Measurements from ENCODE around the gene TMEM140.
"Not testable (repeated sequence)": the region's sequence is repeated elsewhere in the genome, so short reads cannot be mapped to it uniquely, and the experiment has no call there.

The TMEM140 gene

DNA sequence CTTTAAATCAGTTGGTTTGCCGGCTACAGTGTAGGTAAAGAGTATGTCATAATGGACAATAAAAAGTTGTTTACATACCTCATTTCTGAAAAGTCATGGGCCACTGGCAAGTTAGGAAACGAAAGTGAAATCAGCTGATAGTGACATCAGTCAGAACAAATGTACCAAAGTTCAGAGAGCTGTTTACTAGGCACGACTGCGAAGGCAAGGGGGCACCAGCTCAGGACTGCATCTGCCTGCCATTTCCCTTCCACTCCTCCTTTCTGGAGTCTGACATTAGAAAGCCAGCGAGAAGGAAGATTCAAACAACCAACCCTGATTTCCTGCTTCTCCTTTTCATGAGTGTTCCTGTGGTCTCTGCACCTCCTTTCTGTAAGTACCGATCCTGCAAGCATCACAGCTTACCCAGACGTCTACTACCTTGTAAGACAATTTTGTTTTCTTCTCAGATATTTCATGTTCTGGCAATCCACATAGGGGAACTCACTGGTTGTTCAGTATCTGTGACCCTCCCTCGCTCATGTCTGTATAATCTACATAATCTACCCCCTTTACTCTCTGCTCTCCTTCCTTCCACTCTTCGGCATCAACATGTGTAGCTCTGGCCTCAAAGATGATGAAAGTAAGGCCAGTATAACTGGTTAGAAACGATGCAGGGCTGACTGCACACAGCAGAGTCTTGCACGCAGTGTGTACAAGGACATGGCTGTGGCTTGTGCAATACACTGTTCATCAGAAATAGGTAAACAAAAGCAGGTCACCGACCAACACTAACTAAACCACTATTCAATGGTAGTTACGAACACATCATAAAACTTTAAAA, at the start of gene TMEM140:
TSS of gene TMEM140 (plus strand) at position 174 of the 823 bp plus-strand sequence. CDS start 16,370 bp downstream, outside the sequence.
- no peak for DNase-seq

DNA sequence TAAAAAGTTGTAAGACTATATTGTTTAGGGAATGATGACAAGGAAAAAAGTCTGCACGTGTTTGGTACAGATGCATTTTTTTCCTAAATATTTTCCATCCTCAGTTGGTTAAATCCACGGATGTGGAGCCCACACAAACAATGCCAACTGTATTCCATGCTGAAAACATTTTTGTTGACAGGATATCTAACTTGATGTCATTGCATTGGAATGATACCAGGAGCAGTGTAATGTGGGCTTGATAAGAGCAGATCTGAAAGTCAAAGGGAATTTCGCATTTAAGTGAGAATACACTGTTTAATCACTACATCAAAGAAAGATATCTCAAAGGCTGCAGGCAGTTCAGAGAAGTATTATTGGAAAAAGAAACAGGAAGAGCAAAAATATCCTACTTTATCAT, 49.5 kb upstream of the TMEM140 start:
- DNase-seq: no peak

DNA sequence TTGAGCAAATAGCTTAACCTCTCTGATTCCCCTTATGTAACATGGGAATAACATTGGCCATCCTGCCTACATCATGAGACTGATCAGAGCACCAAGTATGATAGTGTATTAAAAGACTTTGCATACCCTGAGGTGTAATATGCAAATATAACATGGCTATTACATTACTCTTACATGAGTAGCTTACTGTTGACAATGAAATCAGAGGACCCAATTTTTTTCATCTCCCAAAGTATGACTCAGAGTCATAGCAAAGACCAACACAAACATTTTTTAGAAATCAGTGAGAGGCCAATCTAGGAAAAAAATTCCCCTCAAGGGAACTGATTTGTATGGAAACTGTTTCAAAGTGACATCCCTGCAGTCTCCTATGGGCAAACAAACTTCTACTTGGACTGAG, 47.0 kb upstream of the TMEM140 start:
- DNase-seq: no peak

DNA sequence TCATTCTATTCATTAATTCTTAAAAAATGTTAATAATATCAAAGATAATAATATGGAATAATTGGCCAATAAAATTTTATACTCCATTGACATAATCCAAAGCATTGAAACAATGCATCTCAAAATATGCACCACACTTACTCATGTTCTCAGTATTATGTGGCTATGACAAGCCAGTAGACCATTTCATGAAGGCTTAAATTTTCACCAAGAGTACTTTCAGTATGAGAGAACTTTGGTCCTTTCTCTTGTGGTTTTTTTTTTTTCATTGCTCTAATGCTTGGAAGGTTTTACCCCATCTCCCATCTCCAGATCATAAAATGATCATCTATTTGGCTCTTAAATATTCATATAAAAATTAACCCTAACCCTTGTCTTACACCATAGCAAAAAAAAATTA, 45.5 kb upstream of the TMEM140 start:
- DNase-seq: no peak

DNA sequence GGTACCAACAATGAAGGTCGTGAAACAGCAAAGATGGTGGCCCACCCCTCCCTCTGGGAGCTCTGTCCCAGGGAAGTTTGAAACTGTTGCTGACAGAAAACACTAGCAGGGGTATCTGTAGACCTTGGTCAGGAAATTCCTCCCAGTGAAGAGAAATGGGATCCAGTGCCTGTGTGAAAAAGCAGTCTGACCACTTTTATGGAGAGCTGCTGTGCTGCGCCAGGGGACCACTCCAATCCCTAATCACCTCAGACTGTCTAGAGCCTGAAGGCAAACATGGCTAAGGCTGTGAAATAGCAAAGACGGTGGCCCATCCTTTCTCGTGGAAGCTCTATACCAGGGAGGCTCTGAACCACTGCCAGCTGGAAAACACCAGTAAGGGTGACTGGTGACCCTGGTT, 38.3 kb upstream of the TMEM140 start:
- no peak for DNase-seq

DNA sequence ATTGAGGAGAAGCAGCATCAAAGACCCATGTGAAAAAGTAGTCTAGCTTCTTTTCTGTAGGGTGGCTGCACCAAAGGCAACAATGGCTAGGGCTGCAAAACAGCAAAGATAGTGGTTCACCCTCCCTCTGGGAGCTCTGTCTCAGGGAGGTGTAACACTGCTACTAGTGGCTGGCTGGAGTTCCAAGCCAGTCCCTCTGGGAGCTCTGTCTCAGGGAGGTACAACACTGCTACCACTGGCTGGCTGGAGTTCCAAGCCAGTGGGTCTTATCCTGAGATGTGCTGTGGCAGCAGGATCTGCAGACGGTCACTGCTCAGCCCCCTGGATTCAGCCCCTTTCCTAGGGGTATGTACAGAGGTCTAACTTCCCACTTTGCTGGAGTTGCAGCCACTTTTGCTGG, 37.9 kb upstream of the TMEM140 start:
- DNase-seq: no peak

DNA sequence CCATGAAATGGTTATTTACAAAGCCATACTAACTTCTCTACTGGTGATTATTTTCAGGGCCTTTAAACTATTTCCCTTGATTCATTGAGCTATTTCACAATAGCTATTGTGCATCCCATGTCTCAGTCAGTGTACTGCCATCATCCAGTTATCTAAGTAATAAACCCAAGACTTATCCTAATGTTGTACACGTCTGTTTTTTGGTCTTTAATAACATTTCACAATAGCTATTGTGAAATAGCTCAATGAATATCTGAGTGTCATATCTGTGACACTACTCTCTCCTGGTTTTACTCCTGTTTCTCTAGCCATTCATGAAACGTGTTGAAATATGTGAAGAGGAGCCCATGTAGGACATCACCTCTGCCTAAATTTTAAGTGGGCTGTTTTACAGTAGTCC, 36.5 kb upstream of the TMEM140 start:
- DNase-seq: no peak

DNA sequence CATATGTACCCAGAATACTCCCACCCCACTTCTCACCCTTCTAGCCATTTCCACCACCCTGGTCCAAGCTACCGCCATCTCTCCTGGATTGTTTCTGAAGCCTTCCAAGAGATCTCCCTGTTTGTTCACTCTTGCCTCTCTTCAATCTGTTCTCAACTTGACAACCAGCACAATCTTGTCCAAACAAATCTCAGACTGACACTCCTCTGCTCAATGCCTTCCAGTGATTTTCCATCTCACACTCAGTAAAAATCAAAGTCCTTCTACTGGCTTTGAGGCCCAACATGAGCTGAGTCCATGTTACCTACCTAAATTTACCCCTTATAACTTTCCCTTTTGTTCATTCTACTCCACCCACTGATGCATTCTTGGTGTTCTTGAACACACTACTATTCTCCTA, 33.2 kb upstream of the TMEM140 start:
- DNase-seq: no peak

DNA sequence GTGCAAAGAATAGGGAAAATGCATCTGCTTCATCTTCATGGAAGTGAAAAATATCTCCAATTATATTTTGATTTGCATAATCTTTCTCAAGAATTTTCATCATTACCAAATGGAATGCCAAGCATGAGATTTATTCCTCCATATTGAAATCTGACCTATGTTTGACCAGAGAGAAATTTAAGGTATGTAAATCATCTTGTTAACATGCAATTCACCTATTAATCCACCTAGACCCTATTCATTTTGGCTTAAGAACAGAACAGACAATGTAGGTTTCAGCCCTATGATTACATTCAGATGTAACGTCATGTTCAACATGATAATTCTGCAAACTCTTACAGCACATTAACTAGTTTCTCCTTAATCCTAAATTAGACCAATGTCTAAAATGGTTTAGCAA, 30.8 kb upstream of the TMEM140 start:
- no peak for DNase-seq

DNA sequence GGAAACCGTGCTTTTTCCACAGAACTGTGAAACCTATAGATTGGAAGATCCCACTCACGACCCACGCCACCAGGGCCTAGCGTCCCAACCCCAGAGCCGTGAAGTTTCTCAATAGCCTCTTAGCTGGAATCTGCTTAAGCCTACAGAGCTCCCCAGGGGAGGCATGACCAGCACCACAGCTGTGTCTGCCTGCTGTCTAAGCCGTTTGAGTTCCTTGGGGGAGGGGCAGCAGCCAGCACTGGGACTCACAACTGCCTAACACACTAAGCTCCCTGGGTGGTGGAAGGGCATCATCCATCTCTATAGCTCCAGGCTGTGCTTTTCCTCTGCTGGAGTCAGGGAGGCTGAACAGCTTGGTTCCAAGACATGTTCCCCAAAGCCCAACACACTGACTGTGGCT, 26.0 kb upstream of the TMEM140 start:
- DNase-seq: no peak

DNA sequence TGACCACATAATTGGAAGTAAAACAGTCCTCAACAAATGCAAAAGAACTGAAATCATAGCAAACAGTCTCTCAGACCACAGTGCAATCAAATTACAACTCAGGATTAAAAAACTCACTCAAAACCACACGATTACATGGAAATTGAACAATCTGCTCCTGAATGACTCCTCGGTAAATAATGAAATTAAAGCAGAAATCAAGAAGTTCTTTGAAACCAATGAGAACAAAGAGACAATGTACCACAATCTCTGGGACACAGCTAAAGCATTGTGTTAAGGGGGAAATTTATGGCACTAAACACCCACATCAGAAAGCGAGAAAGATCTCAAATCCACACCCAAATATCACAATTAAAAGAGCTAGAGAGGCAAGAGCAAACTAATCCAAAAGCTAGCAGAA, 23.2 kb upstream of the TMEM140 start:
- not testable (repeated sequence) for DNase-seq

DNA sequence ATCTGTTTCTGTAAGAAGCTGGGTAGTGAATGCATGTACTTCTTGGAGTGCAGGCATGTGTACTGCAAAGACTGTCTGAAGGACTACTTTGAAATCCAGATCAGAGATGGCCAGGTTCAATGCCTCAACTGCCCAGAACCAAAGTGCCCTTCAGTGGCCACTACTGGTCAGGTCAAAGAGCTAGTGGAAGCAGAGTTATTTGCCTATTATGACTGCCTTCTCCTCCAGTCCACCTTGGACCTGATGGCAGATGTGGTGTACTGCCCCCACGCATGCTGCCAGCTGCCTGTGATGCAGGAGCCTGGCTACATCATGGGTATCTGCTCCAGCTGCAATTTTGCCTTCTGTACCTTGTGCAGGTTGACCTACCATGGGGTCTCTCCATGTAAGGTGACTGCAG, 18.9 kb upstream of the TMEM140 start:
- no peak for DNase-seq

DNA sequence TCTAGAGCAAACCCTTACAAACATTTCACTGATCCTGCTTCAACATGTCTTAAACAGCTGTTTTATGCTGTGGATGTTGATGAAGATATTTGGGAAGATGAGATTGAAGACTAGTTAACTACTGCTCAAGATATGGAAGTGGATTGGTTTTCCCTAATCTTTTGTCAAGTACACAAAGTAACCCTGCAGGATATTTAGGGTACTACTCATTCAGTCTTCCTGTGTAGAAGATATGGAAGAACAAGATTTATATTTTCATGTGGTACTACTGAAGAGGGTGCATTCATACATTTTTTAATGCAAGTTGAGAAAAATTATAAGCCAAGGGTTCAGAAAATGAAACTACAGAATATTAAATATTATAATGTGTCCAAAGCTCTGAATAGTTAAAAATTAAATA, 18.3 kb upstream of the TMEM140 start:
- no peak for DNase-seq

DNA sequence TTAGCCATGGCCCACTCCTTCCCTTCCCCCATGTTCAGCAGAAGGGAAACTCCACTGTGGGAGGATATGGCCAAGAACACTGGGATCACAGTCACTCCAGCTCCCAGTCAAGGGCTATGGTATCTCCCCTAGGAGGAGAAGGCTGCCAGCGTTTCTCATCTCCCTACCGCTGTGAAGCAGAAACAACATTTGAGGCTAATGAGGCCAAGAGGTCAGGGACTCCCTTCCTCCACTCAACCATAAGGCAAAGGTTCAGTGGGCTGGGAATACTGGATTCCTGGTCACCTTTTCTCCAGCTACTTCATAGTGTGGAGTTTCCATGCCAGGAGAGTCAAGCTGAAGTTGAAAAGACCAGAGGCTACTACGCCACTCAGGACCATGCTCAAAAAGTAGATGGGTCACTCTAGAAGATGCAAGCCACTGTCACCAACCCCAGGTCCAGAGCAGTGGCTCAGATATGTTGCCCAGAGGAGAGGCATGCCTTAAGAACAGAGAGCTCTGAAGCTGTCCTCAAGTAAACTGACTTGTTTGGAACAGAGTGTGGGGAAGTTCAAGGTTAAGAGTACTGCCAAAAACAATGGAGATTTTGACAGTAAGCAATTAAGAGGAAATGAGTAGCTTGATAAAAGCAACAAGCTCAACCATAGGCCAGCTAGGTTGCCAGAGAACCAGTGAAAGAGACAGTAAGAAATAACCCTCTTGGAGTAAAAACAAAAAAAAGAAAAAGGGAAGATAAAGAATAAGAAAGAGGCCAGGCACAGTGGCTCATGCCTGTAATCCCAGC, 3.8 kb upstream of the TMEM140 start:
- no peak for DNase-seq

DNA sequence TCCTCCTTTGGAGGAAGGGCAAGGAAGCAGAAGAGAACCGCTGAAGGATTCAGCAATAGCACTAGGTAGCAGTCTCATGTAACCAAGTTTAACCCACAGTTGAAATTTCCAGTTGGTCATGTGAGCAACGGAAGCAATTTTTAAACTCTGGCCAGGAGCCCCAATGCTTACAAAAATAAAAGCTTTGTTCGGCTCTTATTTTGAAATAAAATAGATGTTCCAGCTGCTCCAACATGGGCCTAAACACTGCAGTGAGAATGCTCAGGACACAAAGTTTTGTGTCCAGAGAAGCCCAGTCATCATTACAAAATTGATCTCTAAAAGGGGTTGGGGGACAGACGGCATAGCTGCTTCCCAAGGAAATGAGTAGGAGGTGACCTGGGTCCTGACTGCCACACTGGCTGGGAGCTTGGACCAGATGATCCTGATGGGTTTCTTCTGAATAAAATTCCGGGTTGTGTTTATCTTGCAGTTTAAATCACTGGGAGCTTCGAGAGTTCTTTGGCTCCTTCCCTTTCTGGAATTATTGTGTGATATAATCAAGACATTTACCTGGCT, 452 bp upstream of the TMEM140 start:
- no peak for DNase-seq

DNA sequence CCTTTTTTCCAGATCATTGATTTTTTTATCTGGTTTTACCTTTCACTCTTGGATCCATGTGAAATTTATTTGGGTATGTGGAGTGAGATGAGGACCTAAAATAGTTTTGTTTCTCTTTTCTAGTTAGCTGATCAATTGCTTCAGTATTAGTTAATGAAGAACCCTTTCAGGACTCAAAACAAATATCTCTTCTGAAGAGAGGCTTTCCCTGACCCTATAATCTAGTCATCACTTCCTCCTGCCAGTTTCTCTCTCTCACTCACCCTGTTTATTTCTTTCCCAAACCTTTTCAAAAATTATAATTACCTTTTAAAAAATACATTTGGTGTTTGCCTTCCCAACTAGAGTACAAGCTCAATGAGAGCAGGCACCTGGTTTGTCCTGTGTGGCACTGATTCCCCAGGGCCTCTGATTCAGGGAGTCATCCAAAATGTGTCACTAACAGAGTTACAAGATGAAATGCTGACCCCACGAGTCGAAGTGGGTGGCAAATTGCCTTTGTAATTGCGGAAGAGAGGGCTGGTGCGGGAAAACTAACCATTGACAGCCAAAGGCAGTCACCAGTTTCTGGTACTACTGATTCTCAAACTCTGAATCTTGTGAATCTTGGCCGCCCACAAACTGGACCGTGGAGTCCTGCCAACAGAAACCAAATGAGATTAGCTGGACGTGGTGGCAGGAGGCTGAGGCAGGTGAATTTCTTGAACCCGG, 2.4 kb downstream of the TMEM140 start:
- no peak for DNase-seq

DNA sequence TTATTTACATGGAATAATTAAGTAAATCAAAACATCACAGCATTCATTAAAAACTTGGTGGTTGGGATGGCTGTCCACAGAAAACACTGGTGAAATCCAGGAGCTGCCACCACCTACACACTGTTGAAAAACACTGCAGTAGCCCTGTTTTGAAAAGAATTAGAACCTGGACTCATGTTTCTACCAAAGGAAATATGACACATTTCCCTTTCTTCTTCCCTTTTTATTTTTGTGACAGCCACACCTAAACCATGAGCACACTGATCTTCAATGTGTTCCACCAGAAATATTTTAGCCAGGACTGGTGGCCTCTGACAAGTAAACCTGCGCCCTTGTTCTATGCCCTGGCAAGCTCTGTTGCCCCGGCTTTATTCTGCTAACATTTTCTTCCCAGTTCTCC, 3.3 kb downstream of the TMEM140 start:
- no peak for DNase-seq

DNA sequence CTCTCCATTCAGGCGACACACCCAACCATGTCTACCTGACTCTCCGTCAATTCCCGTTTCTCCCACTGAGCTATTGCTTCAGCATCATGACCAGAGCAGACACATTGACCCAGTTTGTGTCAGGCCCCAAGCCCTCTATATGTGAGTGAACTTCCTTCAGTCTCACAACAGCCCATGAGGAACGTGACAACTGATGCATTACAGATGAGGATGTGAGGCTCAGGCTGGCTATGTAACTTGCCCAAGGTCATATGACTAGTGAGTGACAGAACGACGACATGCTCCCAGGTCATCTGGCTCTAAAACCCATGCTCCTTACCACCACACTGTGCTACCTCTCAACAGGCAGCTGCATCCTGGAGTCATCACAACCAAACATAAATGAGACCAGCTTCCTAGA, 3.7 kb downstream of the TMEM140 start:
- no peak for DNase-seq

DNA sequence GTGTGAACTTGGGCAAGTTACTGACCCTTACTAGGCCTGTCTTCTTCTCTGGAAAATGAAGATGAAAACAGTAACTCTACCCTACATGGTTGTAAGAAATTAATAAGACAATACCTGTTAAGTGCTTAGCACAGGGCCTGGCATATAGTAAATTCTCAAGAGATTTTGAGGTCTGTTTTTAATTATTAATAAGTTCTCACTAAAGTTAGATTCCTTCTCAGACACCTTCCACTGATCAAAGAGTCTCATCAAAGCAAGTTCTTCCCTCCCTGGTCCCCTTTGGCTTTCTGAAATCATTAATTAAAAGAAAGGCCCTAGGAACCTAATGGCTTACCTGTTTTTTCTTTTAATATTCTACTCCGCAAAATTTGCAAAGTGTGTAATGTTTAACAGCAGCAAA, 4.6 kb downstream of the TMEM140 start:
- DNase-seq: no peak

DNA sequence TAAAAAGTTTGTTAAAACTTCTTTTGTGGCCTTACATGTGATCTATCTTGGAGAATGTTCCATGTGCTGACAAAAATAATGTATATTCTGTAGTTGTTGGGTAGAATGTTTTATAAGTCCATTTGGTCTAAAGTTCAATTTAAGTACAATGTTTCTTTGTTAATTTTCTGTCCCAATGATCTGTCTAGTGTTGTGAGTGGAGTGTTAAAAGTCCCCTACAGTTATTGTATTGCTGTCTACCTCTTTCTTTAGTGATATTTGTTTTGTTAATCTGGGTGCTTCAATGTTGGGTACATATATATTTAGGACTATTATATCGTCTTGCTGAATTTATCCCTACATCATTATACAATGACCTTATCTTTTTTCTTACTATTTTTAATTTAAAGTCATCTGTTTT, 6.9 kb downstream of the TMEM140 start:
- no peak for DNase-seq

DNA sequence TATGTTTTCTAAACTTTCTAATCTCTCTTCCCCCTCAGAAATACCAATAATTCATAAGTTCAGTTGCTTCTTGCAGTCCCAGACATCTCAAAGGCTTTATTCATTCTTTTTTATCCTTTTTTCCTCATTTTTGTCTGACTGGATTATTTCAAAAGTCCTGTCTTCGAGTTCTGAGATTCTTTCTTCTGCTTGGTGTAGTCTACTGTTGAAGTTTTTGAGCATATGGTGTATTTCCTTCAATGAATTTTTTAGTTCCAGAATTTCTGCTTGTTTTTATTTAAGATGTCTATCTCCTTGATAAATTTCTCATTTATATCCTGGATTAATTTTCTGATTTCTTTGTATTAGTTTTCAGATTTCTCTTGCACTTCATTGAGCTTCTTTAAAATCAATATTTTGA, 8.4 kb downstream of the TMEM140 start:
- no peak for DNase-seq

DNA sequence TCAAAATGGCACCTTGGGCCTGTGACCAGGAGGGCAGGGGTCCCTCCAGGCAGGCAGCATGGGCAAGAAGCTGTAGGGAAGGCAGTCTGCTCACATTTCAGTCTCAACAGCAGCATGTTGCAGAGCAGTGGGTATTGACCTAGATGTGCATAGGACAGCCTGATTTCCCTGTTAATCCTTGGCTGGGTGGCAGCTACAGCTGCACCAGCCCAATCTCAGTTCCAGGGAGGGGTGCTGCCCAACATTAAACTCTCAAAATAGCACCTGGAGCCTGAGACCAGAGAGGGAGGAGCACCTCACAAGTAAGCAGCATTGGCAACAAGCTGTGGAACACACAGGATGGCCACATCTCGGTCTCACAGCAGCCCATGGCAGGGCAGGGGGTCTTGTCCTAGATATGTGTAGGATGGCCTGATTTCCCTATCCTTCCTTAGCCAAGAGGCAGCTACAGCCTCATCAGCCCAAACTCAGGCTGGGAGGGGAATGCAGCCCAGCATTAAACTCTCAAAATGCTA, 10.3 kb downstream of the TMEM140 start:
- no peak for DNase-seq

DNA sequence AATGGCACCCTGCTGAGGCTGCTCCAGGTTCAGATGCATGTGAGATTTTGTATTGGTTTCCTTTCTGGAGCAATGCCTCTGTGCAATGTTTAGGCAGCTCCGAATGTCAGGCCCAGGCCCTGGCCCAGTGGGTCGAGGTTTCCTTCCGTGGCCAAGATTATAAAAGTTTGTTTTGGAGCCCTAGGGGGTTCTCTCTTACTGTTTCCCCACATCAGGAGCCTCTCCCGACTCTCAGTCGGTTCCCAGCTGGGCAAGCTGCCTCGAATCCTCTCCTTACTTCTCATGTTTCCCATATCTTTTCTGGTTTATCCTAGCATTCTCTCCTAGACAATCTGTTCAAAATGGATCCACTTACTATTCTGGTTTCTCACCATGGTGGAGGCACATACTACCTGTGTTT, 11.0 kb downstream of the TMEM140 start:
- no peak for DNase-seq

Data from NCI-H2081 (cell line).